D341Med (cell line): ENCODE measurements around the gene AFP.
"Not testable (repeated sequence)": the region's sequence is repeated elsewhere in the genome, so short reads cannot be mapped to it uniquely, and the experiment has no call there.

ENCODE experiments used
- DNase-seq: peaks from one replicate; pipeline ENCODE4 v3.0.0; 2012; ENCODE audit warnings: low spot score

AFP gene

GRCh38 chr4:73435984-73436383 lies at the start of gene AFP:
Gene AFP, plus strand, starts transcription at chr4:73436221. Its CDS starts 42 bp downstream, at chr4:73436263.
- DNase-seq = no peak

GRCh38 chr4:73387552-73387951 lies 48.5 kb upstream of the AFP start:
- no peak for DNase-seq

GRCh38 chr4:73388887-73389286 lies 47.1 kb upstream of the AFP start:
- DNase-seq = no peak

GRCh38 chr4:73389663-73390062 lies 46.4 kb upstream of the AFP start:
- DNase-seq = not testable (repeated sequence)

- no peak for DNase-seq
Observed at GRCh38 chr4:73391774-73392173, 44.2 kb upstream of the AFP start.

GRCh38 chr4:73392936-73393335 lies 43.1 kb upstream of the AFP start:
- DNase-seq = no peak

GRCh38 chr4:73396304-73396703 lies 39.7 kb upstream of the AFP start:
- DNase-seq = no peak

GRCh38 chr4:73396993-73397972 lies 38.7 kb upstream of the AFP start:
- no peak for DNase-seq

GRCh38 chr4:73401412-73401811 lies 34.6 kb upstream of the AFP start:
- DNase-seq = no peak

GRCh38 chr4:73404042-73404441 lies 32.0 kb upstream of the AFP start, which contains the start of gene ALB:
Gene ALB, plus strand, starts transcription at chr4:73404287. Its CDS starts 41 bp downstream, at chr4:73404328.
- DNase-seq = no peak

- no peak for DNase-seq
Observed at GRCh38 chr4:73404457-73404856, 31.6 kb upstream of the AFP start.

GRCh38 chr4:73405138-73405537 lies 30.9 kb upstream of the AFP start:
- no peak for DNase-seq

- DNase-seq = no peak
Observed at GRCh38 chr4:73406548-73406875, 29.5 kb upstream of the AFP start.

GRCh38 chr4:73407227-73407673 lies 28.8 kb upstream of the AFP start:
- DNase-seq = no peak

GRCh38 chr4:73408181-73408867 lies 27.7 kb upstream of the AFP start:
- no peak for DNase-seq

- no peak for DNase-seq
Observed at GRCh38 chr4:73409012-73409862, 26.8 kb upstream of the AFP start.

- DNase-seq = no peak
Observed at GRCh38 chr4:73409978-73410548, 26.0 kb upstream of the AFP start.

- DNase-seq = no peak
Observed at GRCh38 chr4:73410916-73411730, 24.9 kb upstream of the AFP start.

- DNase-seq = no peak
Observed at GRCh38 chr4:73411731-73412414, 24.1 kb upstream of the AFP start.

GRCh38 chr4:73413294-73413755 lies 22.7 kb upstream of the AFP start:
- DNase-seq = no peak
